ENCODE data around the gene FUBP1.

Gene FUBP1

GRCh38 chr1:77950873-77951272, 28.0 kb downstream of the FUBP1 start:
- no peak for DNase-seq (ENCODE audit: low read depth)
- TF ChIP-seq CTCF (conservative IDR thresholded peaks at IDR 0.05; ENCODE audit: low read depth, low read length), result no peak
- H3K4me3 ChIP-seq (ENCODE audit: low read depth, low read length), result no peak overlapping the region

- peak; percentile 57 for TF ChIP-seq CTCF (conservative IDR thresholded peaks at IDR 0.05; ENCODE audit: low read depth, low read length)
- peak; percentile 71 for DNase-seq (ENCODE audit: low read depth)
Measured at GRCh38 chr1:77948841-77949424, 29.9 kb downstream of the FUBP1 start.

GRCh38 chr1:77945345-77945744, 33.5 kb downstream of the FUBP1 start:
- no peak for DNase-seq (ENCODE audit: low read depth)
- no peak for TF ChIP-seq CTCF (conservative IDR thresholded peaks at IDR 0.05; ENCODE audit: low read depth, low read length)
- H3K4me3 ChIP-seq (ENCODE audit: low read depth, low read length), result no peak overlapping the region

More at GRCh38 chr1:77948841-77949424, 29.9 kb downstream of the FUBP1 start:
- no peak overlapping the region for H3K4me3 ChIP-seq (ENCODE audit: low read depth, low read length)

GRCh38 chr1:77942400-77943140, 36.3 kb downstream of the FUBP1 start:
- no peak for DNase-seq (ENCODE audit: low read depth)
- no peak overlapping the region for H3K4me3 ChIP-seq (ENCODE audit: low read depth, low read length)
- no peak for TF ChIP-seq CTCF (conservative IDR thresholded peaks at IDR 0.05; ENCODE audit: low read depth, low read length)

- no peak overlapping the region for H3K4me3 ChIP-seq (ENCODE audit: low read depth, low read length)
- no peak for TF ChIP-seq CTCF (conservative IDR thresholded peaks at IDR 0.05; ENCODE audit: low read depth, low read length)
- DNase-seq (ENCODE audit: low read depth), result peak; percentile 19
Measured at GRCh38 chr1:77940921-77941570, 37.8 kb downstream of the FUBP1 start.

GRCh38 chr1:77938651-77939050, 40.2 kb downstream of the FUBP1 start:
- no peak overlapping the region for H3K4me3 ChIP-seq (ENCODE audit: low read depth, low read length)
- TF ChIP-seq CTCF (conservative IDR thresholded peaks at IDR 0.05; ENCODE audit: low read depth, low read length), result no peak
- DNase-seq (ENCODE audit: low read depth), result no peak

Measured in choroid plexus epithelial cell (primary cell).